KOPT-K1 (cell line): ENCODE measurements around the gene PAPPA.

ENCODE experiments used
- H3K27ac ChIP-seq: fragments of 200-600 bp; sonication (generic); 2 replicates; pipeline ENCODE4 v1.5.1; 2016; ENCODE audit warnings: antibody characterized with exemption, mild to moderate bottlenecking, low read depth, low read length; ENCODE audit not compliant: poor library complexity, severe bottlenecking
- H3K36me3 ChIP-seq: fragments of 200-600 bp; sonication (generic); 2 replicates; pipeline ENCODE4 v1.5.1; 2017; ENCODE audit warnings: antibody characterized with exemption, mild to moderate bottlenecking, low read length, moderate library complexity; ENCODE audit not compliant: insufficient read depth
- H3K9me3 ChIP-seq: fragments of 200-600 bp; sonication (generic); 2 replicates; pipeline ENCODE4 v1.5.1; 2017; ENCODE audit warnings: antibody characterized with exemption, low read length, mild to moderate bottlenecking; ENCODE audit not compliant: insufficient read depth, poor library complexity, severe bottlenecking

PAPPA gene

GRCh38 chr9:116247791-116248374, 94.3 kb downstream of the PAPPA start:
- Histone ChIP-seq H3K27ac (no peak overlapping the region), H3K9me3 (no peaks in the 10 kb centered on the region), H3K36me3 (no peaks in the 10 kb centered on the region)

- Histone ChIP-seq H3K36me3 (no peaks in the 10 kb centered on the region), H3K9me3 (no peaks in the 10 kb centered on the region), H3K27ac (no peak overlapping the region)
Observed at GRCh38 chr9:116250891-116251290, 97.3 kb downstream of the PAPPA start.

DNA sequence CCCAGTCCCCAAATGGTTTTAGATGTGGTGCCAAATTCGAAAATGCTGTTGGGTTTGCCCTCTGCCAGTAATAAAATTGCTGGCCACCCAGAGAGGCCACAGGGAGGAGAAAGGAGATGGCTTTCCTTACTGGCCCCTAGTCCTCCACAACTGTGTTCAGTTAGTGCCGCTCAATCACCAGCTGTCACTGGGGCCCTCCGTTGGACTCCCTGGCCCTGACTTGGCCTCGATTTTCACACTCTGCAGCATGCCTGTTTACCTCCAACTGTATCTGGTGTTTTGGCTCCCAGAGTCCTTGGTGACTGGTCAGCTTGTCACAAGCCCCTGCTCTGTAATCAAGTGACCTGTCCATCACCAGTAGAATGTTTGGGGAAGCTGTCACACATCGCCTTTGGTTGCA, 97.8 kb downstream of the PAPPA start:
- Histone ChIP-seq H3K36me3 (no peaks in the 10 kb centered on the region), H3K27ac (no peak overlapping the region), H3K9me3 (no peaks in the 10 kb centered on the region)

- Histone ChIP-seq H3K27ac (no peak overlapping the region), H3K9me3 (no peaks in the 10 kb centered on the region), H3K36me3 (no peaks in the 10 kb centered on the region)
Observed at GRCh38 chr9:116260531-116260930, 106.9 kb downstream of the PAPPA start.

DNA sequence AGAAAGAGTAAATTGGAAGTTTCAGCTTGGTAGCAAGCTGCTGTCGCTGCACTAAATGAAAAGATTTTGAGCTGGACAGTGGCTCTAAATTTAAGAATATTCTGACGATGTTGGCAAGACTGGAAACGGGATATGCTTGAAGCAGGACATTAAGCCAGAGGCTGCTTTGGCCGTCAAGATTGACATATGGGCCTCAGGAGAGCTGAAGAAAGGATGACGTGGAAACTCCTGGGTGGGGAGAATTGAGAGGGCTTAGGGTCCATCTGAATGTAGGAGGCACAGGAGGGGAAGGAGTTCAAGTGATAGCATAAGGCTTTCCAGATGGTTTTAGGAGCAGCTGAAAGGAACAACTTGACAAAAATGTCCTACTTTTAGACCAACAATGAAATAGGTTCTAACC, 108.9 kb downstream of the PAPPA start:
- no peak overlapping the region for H3K27ac ChIP-seq
- H3K36me3 ChIP-seq: no peaks in the 10 kb centered on the region
- H3K9me3 ChIP-seq: no peaks in the 10 kb centered on the region

- no peaks in the 10 kb centered on the region for H3K9me3 ChIP-seq
- no peak overlapping the region for H3K27ac ChIP-seq
- H3K36me3 ChIP-seq: no peaks in the 10 kb centered on the region
Observed at GRCh38 chr9:116264361-116264760, 110.8 kb downstream of the PAPPA start.

GRCh38 chr9:116267021-116267420, 113.4 kb downstream of the PAPPA start:
- Histone ChIP-seq H3K9me3 (no peaks in the 10 kb centered on the region), H3K36me3 (no peaks in the 10 kb centered on the region), H3K27ac (no peak overlapping the region)

- Histone ChIP-seq H3K36me3 (no peaks in the 10 kb centered on the region), H3K27ac (no peak overlapping the region), H3K9me3 (no peaks in the 10 kb centered on the region)
Observed at GRCh38 chr9:116269250-116269649, 115.7 kb downstream of the PAPPA start.

- no peaks in the 10 kb centered on the region for H3K36me3 ChIP-seq
- H3K27ac ChIP-seq: no peak overlapping the region
- no peaks in the 10 kb centered on the region for H3K9me3 ChIP-seq
Observed at GRCh38 chr9:116270546-116270945, 117.0 kb downstream of the PAPPA start.

GRCh38 chr9:116271340-116271739, 117.7 kb downstream of the PAPPA start:
- Histone ChIP-seq H3K9me3 (no peaks in the 10 kb centered on the region), H3K27ac (no peak overlapping the region), H3K36me3 (no peaks in the 10 kb centered on the region)

- no peaks in the 10 kb centered on the region for H3K9me3 ChIP-seq
- no peaks in the 10 kb centered on the region for H3K36me3 ChIP-seq
- H3K27ac ChIP-seq: no peak overlapping the region
Observed at GRCh38 chr9:116271991-116272390, 118.4 kb downstream of the PAPPA start.

GRCh38 chr9:116274293-116274692, 120.7 kb downstream of the PAPPA start:
- H3K36me3 ChIP-seq: no peaks in the 10 kb centered on the region
- no peak overlapping the region for H3K27ac ChIP-seq
- H3K9me3 ChIP-seq: no peaks in the 10 kb centered on the region

GRCh38 chr9:116275418-116276195, 122.0 kb downstream of the PAPPA start:
- no peaks in the 10 kb centered on the region for H3K9me3 ChIP-seq
- no peak overlapping the region for H3K27ac ChIP-seq
- H3K36me3 ChIP-seq: no peaks in the 10 kb centered on the region

- Histone ChIP-seq H3K27ac (no peak overlapping the region), H3K9me3 (no peaks in the 10 kb centered on the region), H3K36me3 (no peaks in the 10 kb centered on the region)
Observed at GRCh38 chr9:116276196-116276493, 122.6 kb downstream of the PAPPA start.

DNA sequence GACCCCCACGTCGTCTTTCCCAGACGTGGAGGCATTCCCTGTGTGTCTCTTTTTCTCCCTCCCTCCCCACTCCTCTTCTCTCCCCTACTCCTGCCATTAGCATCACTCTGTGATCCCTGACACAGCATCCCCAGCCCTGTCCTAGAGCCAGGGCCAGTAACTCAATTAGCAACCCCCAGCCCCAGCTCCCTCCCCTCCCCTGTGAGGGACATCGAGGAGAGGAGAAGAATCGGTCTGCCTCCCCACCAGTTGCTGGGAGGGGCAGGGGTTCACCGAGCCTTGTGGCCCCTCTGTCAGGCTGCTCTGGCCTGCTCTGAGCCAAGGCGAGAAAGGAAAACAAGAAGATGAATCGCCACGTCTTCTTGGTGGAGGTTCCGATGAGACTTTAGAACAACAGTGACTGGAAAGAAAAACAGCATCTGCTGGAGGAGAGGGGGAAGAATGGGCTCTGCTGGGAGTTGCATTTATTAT, 123.1 kb downstream of the PAPPA start:
- H3K27ac ChIP-seq: no peak overlapping the region
- H3K36me3 ChIP-seq: no peaks in the 10 kb centered on the region

GRCh38 chr9:116278326-116278725, 124.7 kb downstream of the PAPPA start:
- H3K27ac ChIP-seq: no peak overlapping the region

More for the DNA sequence above, 123.1 kb downstream of the PAPPA start:
- H3K9me3 ChIP-seq: no peaks in the 10 kb centered on the region

More at GRCh38 chr9:116278326-116278725, 124.7 kb downstream of the PAPPA start:
- Histone ChIP-seq H3K9me3 (no peaks in the 10 kb centered on the region), H3K36me3 (no peaks in the 10 kb centered on the region)
